Choroid plexus epithelial cell (primary cell): ENCODE measurements around the gene KISS1R.

Experiments
- DNase-seq: peaks from one replicate; pipeline ENCODE4 v3.0.0-alpha.2; 2010; ENCODE audit warnings: low read depth
- H3K4me3 ChIP-seq: 2 replicates; pipeline ENCODE4 v1.5.1; 2011; ENCODE audit warnings: low read depth, mild to moderate bottlenecking, control low read depth, low read length, moderate library complexity
- TF ChIP-seq, protein P1 (sequence below): conservative IDR thresholded peaks from 2 replicates; pipeline ENCODE4 v1.5.1; 2011; ENCODE audit warnings: low read depth, mild to moderate bottlenecking, control low read depth, inconsistent platforms, low read length, moderate library complexity

KISS1R gene

GRCh38 chr19:937259-937694 lies 20.1 kb downstream of the KISS1R start:
- no peak overlapping the region for H3K4me3 ChIP-seq
- TF ChIP-seq, protein P1, sequence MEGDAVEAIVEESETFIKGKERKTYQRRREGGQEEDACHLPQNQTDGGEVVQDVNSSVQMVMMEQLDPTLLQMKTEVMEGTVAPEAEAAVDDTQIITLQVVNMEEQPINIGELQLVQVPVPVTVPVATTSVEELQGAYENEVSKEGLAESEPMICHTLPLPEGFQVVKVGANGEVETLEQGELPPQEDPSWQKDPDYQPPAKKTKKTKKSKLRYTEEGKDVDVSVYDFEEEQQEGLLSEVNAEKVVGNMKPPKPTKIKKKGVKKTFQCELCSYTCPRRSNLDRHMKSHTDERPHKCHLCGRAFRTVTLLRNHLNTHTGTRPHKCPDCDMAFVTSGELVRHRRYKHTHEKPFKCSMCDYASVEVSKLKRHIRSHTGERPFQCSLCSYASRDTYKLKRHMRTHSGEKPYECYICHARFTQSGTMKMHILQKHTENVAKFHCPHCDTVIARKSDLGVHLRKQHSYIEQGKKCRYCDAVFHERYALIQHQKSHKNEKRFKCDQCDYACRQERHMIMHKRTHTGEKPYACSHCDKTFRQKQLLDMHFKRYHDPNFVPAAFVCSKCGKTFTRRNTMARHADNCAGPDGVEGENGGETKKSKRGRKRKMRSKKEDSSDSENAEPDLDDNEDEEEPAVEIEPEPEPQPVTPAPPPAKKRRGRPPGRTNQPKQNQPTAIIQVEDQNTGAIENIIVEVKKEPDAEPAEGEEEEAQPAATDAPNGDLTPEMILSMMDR = no peak
- no peak for DNase-seq

GRCh38 chr19:938233-938923 lies 21.2 kb downstream of the KISS1R start:
- TF ChIP-seq, protein P1 = no peak
- no peak overlapping the region for H3K4me3 ChIP-seq
- DNase-seq = no peak

DNA sequence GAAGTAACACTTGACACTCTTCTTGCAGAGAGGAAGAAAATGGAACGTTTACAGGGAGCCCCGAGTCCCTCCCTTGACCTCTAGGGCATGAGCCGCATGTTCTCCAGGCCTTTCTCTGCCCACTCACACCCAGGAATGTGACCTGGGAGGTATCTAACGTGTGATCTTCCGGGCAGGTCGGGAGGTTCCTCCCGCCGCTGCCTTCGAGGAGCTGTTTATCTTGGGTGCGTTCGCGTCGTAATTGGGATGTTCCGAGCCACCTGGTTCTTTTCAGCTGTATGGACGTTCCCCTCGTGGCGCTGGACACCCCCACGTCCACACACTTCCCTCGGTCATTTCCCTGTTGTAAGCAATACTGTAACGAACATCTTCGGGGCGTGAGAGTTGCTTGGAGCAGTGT lies 22.3 kb downstream of the KISS1R start:
- no peak overlapping the region for H3K4me3 ChIP-seq
- DNase-seq = no peak
- TF ChIP-seq, protein P1 = no peak

DNA sequence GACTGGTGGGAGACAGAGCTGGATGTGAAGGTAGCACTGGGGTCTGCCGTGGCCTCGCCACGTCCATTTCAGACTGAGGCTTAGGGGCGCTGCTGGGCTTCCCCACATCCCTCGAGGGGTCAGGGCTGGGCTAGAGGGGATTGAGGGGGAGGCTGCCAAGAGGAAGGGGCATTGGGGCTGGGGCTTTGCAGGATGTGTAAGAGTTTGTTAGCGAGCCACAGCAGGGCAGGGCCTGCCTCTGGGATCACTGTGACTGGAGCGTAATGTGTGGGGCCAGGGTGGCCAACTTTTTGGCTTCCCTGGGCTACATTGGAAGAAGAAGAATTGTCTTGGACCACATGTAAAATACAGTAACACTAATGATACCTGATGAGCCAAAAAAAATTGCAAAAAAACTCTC lies 22.8 kb downstream of the KISS1R start:
- TF ChIP-seq, protein P1 = no peak
- no peak for DNase-seq
- H3K4me3 ChIP-seq = no peak overlapping the region

DNA sequence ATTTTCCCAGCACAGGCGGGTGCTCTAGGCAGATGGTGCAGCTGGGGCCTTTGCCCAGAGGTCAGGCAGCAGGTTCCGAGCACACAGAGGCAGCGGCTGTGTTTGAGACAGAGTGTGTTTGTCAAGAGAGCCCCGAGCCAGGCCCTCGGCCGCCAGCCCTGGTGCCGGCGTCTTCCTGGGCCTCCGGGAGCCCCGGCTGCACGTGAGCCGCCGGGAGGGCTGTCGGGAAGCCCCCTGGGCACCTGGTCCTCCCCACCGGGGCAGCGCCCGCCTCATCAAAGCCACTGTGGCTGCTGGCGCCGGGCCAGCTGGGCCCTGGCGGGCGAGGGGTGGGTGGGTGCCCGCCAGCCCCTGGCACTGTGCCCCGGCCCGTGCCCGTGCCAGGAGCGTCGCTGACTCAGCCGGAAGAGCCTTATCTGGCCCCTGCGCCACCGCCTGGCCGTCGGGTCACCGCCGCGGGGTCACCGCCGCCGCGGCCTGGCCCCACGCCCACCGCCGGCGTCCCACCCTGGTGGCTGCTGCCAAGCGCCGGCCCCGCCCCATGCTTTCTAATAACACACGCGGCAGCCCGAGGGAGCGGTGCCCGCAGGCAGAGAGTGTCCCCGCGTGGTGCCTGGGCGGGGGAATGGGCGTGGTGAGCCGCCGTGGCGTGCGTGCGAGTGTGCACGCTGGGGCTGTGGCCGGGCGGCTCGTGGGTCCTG lies 23.6 kb downstream of the KISS1R start:
- TF ChIP-seq, protein P1 = no peak
- DNase-seq = peak; percentile 57
- no peak overlapping the region for H3K4me3 ChIP-seq

GRCh38 chr19:941292-942132 lies 24.4 kb downstream of the KISS1R start:
- H3K4me3 ChIP-seq = no peak overlapping the region
- TF ChIP-seq, protein P1 = no peak
- no peak for DNase-seq
